H1 (cell line): ENCODE data around the gene KRT27. TPM values are rescaled to one million over a fixed set of nuclear protein-coding genes. Genes with fewer than 3 reads are reported as not detected.

ENCODE experiments used
- CTCF ChIA-PET: fragments of 300-600 bp; sonication (Branson Sonifier 250); formaldehyde crosslinking; loops from one replicate; lab custom pipeline; 2021; ENCODE audit not compliant: partially characterized antibody; lab: Charles Lee
- POLR2A ChIA-PET: fragments of 300-600 bp; sonication (Branson Sonifier 250); formaldehyde crosslinking; loops from one replicate; lab custom pipeline; 2021; ENCODE audit warnings: inconsistent platforms; ENCODE audit not compliant: partially characterized antibody; lab: Charles Lee
- DNase-seq, 2 experiments: peaks; one replicate each; pipeline versions ENCODE4 v3.0.0 to v3.0.0-alpha.2; 2010 to 2022; ENCODE audit warnings: low spot score in 2 of 2, low read depth in 1 of 2, mixed read lengths in 1 of 2
- FAIRE-seq: peaks from 2 replicates; lab custom pipeline; 2011; peaks lifted over from hg19 to GRCh38; lab: Jason Lieb, UNC
- H2AFZ ChIP-seq: 2 replicates; pipeline ENCODE4 v1.8.1; 2012; ENCODE audit warnings: low read length, inconsistent platforms
- H2AK5ac ChIP-seq: 2 replicates; pipeline ENCODE4 v1.6.1; 2013; ENCODE audit warnings: low read depth, low read length
- H2BK120ac ChIP-seq: replicated peaks from 2 replicates; pipeline ENCODE3; 2013; ENCODE audit warnings: low read depth, low read length, inconsistent platforms
- H2BK12ac ChIP-seq: 2 replicates; pipeline ENCODE4 v1.6.1; 2013; ENCODE audit warnings: low read depth, low read length
- H2BK15ac ChIP-seq: 2 replicates; pipeline ENCODE4 v1.6.1; 2013; ENCODE audit warnings: low read length
- H2BK20ac ChIP-seq: 2 replicates; pipeline ENCODE4 v1.6.1; 2013; ENCODE audit warnings: low read length
- H2BK5ac ChIP-seq: 2 replicates; pipeline ENCODE4 v1.6.1; 2013; ENCODE audit warnings: low read depth, low read length
- H3K14ac ChIP-seq: 2 replicates; pipeline ENCODE4 v1.6.1; 2013; ENCODE audit warnings: inconsistent platforms; ENCODE audit not compliant: insufficient read length
- H3K18ac ChIP-seq: 2 replicates; pipeline ENCODE4 v1.6.1; 2013; ENCODE audit warnings: low read length; ENCODE audit errors: extremely low read depth
- H3K23ac ChIP-seq: 2 replicates; pipeline ENCODE4 v1.6.1; 2013; ENCODE audit warnings: inconsistent platforms; ENCODE audit not compliant: insufficient read length
- H3K23me2 ChIP-seq: 2 replicates; pipeline ENCODE4 v1.6.1; 2013; ENCODE audit warnings: low read depth, low read length
- H3K27ac ChIP-seq: 2 replicates; pipeline ENCODE4 v1.6.1; 2011; ENCODE audit warnings: low read depth, low read length, inconsistent platforms
- H3K27me3 ChIP-seq, 4 experiments: replicated peaks in 1 of 4; 1 replicate in 1 of 4; 2 replicates in 3 of 4; pipeline versions ENCODE4 v1.6.1 to v1.8.1; 2011 to 2013; ENCODE audit warnings: low read length in 3 of 4, mild to moderate bottlenecking in 3 of 4, inconsistent platforms in 2 of 4, mixed read lengths in 2 of 4, moderate library complexity in 1 of 4; ENCODE audit not compliant: control insufficient read depth in 3 of 4, insufficient read depth in 3 of 4; ENCODE audit errors: extremely low read depth in 1 of 4
- H3K36me3 ChIP-seq, 4 experiments: 2 replicates each; pipeline versions ENCODE4 v1.6.1 to v1.8.1; 2011 to 2013; ENCODE audit warnings: mild to moderate bottlenecking in 4 of 4, low read length in 3 of 4, moderate library complexity in 2 of 4, control low read depth in 1 of 4, inconsistent platforms in 1 of 4; ENCODE audit not compliant: insufficient read depth in 4 of 4, control insufficient read depth in 2 of 4
- H3K4ac ChIP-seq: replicated peaks from 2 replicates; pipeline ENCODE3; 2013; ENCODE audit warnings: low read length, low read depth, mixed read lengths, inconsistent platforms; ENCODE audit not compliant: insufficient read length
- H3K4me1 ChIP-seq, 4 experiments: replicated peaks in 1 of 4; 1 replicate in 1 of 4; 2 replicates in 3 of 4; pipeline versions ENCODE4 v1.6.1 to v1.8.1; 2011 to 2013; ENCODE audit warnings: low read length in 3 of 4, inconsistent platforms in 2 of 4, mixed read lengths in 1 of 4; ENCODE audit not compliant: insufficient read depth in 4 of 4, control insufficient read depth in 3 of 4
- H3K4me2 ChIP-seq, 2 experiments: 2 replicates each; pipeline versions ENCODE4 v1.6.1 to v1.8.1; 2011 to 2013; ENCODE audit warnings: low read depth in 2 of 2, low read length in 2 of 2, control low read depth in 1 of 2, inconsistent platforms in 1 of 2, mild to moderate bottlenecking in 1 of 2; ENCODE audit not compliant: insufficient read depth in 1 of 2
- H3K4me3 ChIP-seq, 4 experiments: fragments of 200-600, 300-600 bp in 1 of 4; sonication (generic), shearing (Covaris generic), sonication (Bioruptor Twin) in 1 of 4; 2 replicates each; pipeline versions ENCODE4 v1.5.1 to v1.8.1; 2011 to 2016; ENCODE audit warnings: low read length in 4 of 4, low read depth in 3 of 4, control low read depth in 2 of 4, inconsistent platforms in 2 of 4, mild to moderate bottlenecking in 2 of 4, mixed read lengths in 1 of 4, moderate library complexity in 1 of 4; ENCODE audit not compliant: insufficient read depth in 2 of 4; ENCODE audit errors: extremely low read depth in 1 of 4
- H3K56ac ChIP-seq: replicated peaks from 2 replicates; pipeline ENCODE3; 2013; ENCODE audit warnings: low read depth, mild to moderate bottlenecking, mixed read lengths, low read length, inconsistent platforms; ENCODE audit not compliant: insufficient read length
- H3K79me1 ChIP-seq: 2 replicates; pipeline ENCODE4 v1.6.1; 2013; ENCODE audit warnings: low read depth, low read length, control low read depth
- H3K79me2 ChIP-seq, 2 experiments: 2 replicates each; pipeline versions ENCODE4 v1.6.1 to v1.8.1; 2012 to 2013; ENCODE audit warnings: low read length in 2 of 2, mild to moderate bottlenecking in 2 of 2, inconsistent platforms in 1 of 2; ENCODE audit not compliant: insufficient read depth in 2 of 2, control insufficient read depth in 1 of 2
- H3K9ac ChIP-seq, 4 experiments: replicated peaks in 1 of 4; 1 replicate in 1 of 4; 2 replicates in 3 of 4; pipeline versions ENCODE4 v1.6.1 to v1.8.1; 2011 to 2013; ENCODE audit warnings: low read depth in 3 of 4, low read length in 3 of 4, control low read depth in 2 of 4, mild to moderate bottlenecking in 2 of 4, moderate library complexity in 2 of 4, inconsistent platforms in 1 of 4; ENCODE audit errors: extremely low read depth in 1 of 4
- H3K9me3 ChIP-seq, 2 experiments: 2 replicates each; pipeline versions ENCODE4 v1.6.1 to v1.8.1; 2012 to 2013; ENCODE audit warnings: mild to moderate bottlenecking in 2 of 2, moderate library complexity in 2 of 2, control low read depth in 1 of 2, inconsistent platforms in 1 of 2, low read depth in 1 of 2, low read length in 1 of 2, mixed read lengths in 1 of 2; ENCODE audit not compliant: insufficient read depth in 2 of 2
- H4K20me1 ChIP-seq, 2 experiments: replicated peaks in 1 of 2; 2 replicates each; pipeline versions ENCODE3 to v1.8.1; 2011 to 2013; ENCODE audit warnings: inconsistent platforms in 2 of 2, low read length in 2 of 2, mild to moderate bottlenecking in 1 of 2; ENCODE audit not compliant: insufficient read depth in 2 of 2, control insufficient read depth in 1 of 2
- H4K5ac ChIP-seq: 2 replicates; pipeline ENCODE4 v1.6.1; 2013; ENCODE audit warnings: low read length, low read depth, mixed read lengths, inconsistent platforms; ENCODE audit not compliant: insufficient read length
- H4K8ac ChIP-seq: 2 replicates; pipeline ENCODE4 v1.8.0; 2013; ENCODE audit warnings: mild to moderate bottlenecking, moderate library complexity, low read length, inconsistent platforms; ENCODE audit not compliant: insufficient read depth; ENCODE audit errors: extremely low read depth
- H4K91ac ChIP-seq: replicated peaks from 2 replicates; pipeline ENCODE3; 2013; ENCODE audit warnings: low read length, mixed read lengths, inconsistent platforms; ENCODE audit not compliant: insufficient read length
- CBX5 ChIP-seq: fragments of 300-800, 300-1000 bp; sonication (generic); IDR thresholded peaks from 2 replicates; pipeline ENCODE4 v1.7.1; 2016; ENCODE audit warnings: antibody characterized with exemption, low read length, low read depth
- CEBPB ChIP-seq: IDR thresholded peaks from 2 replicates; pipeline ENCODE4 v1.6.1; 2012; ENCODE audit warnings: low read depth, low read length
- CTBP2 ChIP-seq: IDR thresholded peaks from 2 replicates; pipeline ENCODE4 v1.7.0; 2011; ENCODE audit warnings: borderline replicate concordance, mild to moderate bottlenecking, moderate library complexity, mixed read lengths, low read length; ENCODE audit not compliant: insufficient read depth, insufficient read length
- EP300 ChIP-seq, 2 experiments: IDR thresholded peaks; 1 replicate in 1 of 2; 2 replicates in 1 of 2; pipeline ENCODE4 v1.6.1; 2011 to 2012; ENCODE audit warnings: low read depth in 2 of 2, low read length in 2 of 2, mild to moderate bottlenecking in 2 of 2, borderline replicate concordance in 1 of 2, inconsistent platforms in 1 of 2, moderate library complexity in 1 of 2
- EZH2 ChIP-seq: fragments of 200-600 bp; sonication (generic); IDR thresholded peaks from 2 replicates; pipeline ENCODE4 v1.7.1; 2012; ENCODE audit warnings: low read depth, mild to moderate bottlenecking, moderate library complexity, low read length, inconsistent platforms; ENCODE audit not compliant: severe bottlenecking
- GABPA ChIP-seq: IDR thresholded peaks from 2 replicates; pipeline ENCODE4 v1.6.1; 2011; ENCODE audit warnings: mild to moderate bottlenecking, low read length, moderate library complexity, borderline replicate concordance; ENCODE audit not compliant: insufficient read depth
- HDAC6 ChIP-seq: IDR thresholded peaks from one replicate; pipeline ENCODE4 v1.7.1; 2012; ENCODE audit warnings: low read depth, mild to moderate bottlenecking, inconsistent platforms, low read length, moderate library complexity
- MAX ChIP-seq: IDR thresholded peaks from 2 replicates; pipeline ENCODE4 v1.6.1; 2012; ENCODE audit warnings: inconsistent platforms
- RAD21 ChIP-seq, 2 experiments: IDR thresholded peaks in 1 of 2; conservative IDR thresholded peaks in 1 of 2; 2 replicates each; pipeline ENCODE4 v1.6.1; 2011; ENCODE audit warnings: low read depth in 2 of 2, low read length in 2 of 2, improper control_type of control experiment in 1 of 2, inconsistent platforms in 1 of 2, mild to moderate bottlenecking in 1 of 2, moderate library complexity in 1 of 2
- RNF2 ChIP-seq: fragments of 200-900, 300-1000 bp; sonication (generic); IDR thresholded peaks from 2 replicates; pipeline ENCODE4 v1.7.1; 2016; ENCODE audit warnings: borderline replicate concordance, low read depth, mild to moderate bottlenecking, antibody characterized with exemption, low read length; ENCODE audit not compliant: poor library complexity, severe bottlenecking; ENCODE audit errors: missing control alignments
- SIN3A ChIP-seq, 2 experiments: IDR thresholded peaks in 1 of 2; conservative IDR thresholded peaks in 1 of 2; 2 replicates each; pipeline ENCODE4 v1.6.1; 2011 to 2012; ENCODE audit warnings: low read length in 2 of 2, improper control_type of control experiment in 1 of 2, low read depth in 1 of 2, mild to moderate bottlenecking in 1 of 2
- TAF1 ChIP-seq: IDR thresholded peaks from 2 replicates; pipeline ENCODE4 v1.6.1; 2011; ENCODE audit warnings: mild to moderate bottlenecking, low read depth, low read length
- WGBS, 2 experiments: shearing (Covaris generic) in 1 of 2; methylation state at CpG; one replicate each; pipeline versions ENCODE4 v1.1.6 to v1.1.7; 2013 to 2015; ENCODE audit warnings: low lambda C conversion rate in 2 of 2, mixed read lengths in 2 of 2, inconsistent platforms in 1 of 2, low coverage in 1 of 2, missing lambda C conversion rate in 1 of 2; ENCODE audit not compliant: insufficient replicate concordance in 2 of 2, insufficient coverage in 1 of 2, insufficient read length in 1 of 2; ENCODE audit errors: extremely low coverage in 1 of 2, missing lambda C conversion rate in 1 of 2; 5-methylcytosine and 5-hydroxymethylcytosine counted together
- polyA plus RNA-seq, 7 experiments: library from polyadenylated mRNA; depleted of rRNA in 3 of 7; stranded (reverse) in 5 of 7; unstranded in 2 of 7; fragments of >200 nt in 5 of 7; fragments of 200-250 nt in 2 of 7; gene quantifications; 1 replicate in 5 of 7; 2 replicates in 1 of 7; 4 replicates in 1 of 7; pipeline versions ENCODE4 v1.2.1 to v1.2.3, GENCODE V29; 2011 to 2013; ENCODE audit warnings: missing spikeins in 2 of 7, mixed read lengths in 2 of 7
- total RNA-seq: library from RNA; stranded (reverse); fragmentation: NEBNext Ultra II Directional; extraction: Animal tissue kit (Norgen Biotek cat#: 25700); gene quantifications from 2 replicates; pipeline ENCODE4 v1.2.1, GENCODE V29; 2021

KRT27 gene
- total and polyA plus RNA-seq, 2 of the 8 experiments (the other 6 are each of a cell fraction or from before 2014, with no cell fraction given) = not detected

- no peak overlapping the region for H2BK120ac ChIP-seq
- H4K91ac ChIP-seq = no peak overlapping the region
- H3K27me3 ChIP-seq = no peaks in the 10 kb centered on the region
- H3K4me3 ChIP-seq = no peak overlapping the region
- no peak overlapping the region for H3K4me2 ChIP-seq
- DNase-seq (no peak), FAIRE-seq (no peak)
- no peak overlapping the region for H3K4ac ChIP-seq
- ChIA-PET POLR2A (no interaction called here), CTCF (interaction anchor here (0.8 to 1.2 kb wide), 2 partner anchors 28 to 30 kb away, joined by 3 read pairs; partner anchors contain the start of gene KRT24)
- 83% methylated on average over 1 of the region's 1 CpG; no CpG with 5 or more reads in 1 of the 2 experiments for WGBS, 2 experiments
- no peaks in the 10 kb centered on the region for H3K36me3 ChIP-seq
- H3K18ac ChIP-seq = no peak overlapping the region
- H2AFZ ChIP-seq = no peak overlapping the region
- H3K4me1 ChIP-seq = no peaks in the 10 kb centered on the region
- H3K56ac ChIP-seq = no peak overlapping the region
- no peak overlapping the region for H3K9ac ChIP-seq
- H2BK5ac ChIP-seq = no peak overlapping the region
- H2BK12ac ChIP-seq = no peak overlapping the region
- H4K5ac ChIP-seq = no peak overlapping the region
- H3K14ac ChIP-seq = no peak overlapping the region
- no peak overlapping the region for H2BK20ac ChIP-seq
- H3K23ac ChIP-seq = no peak overlapping the region
- H3K79me1 ChIP-seq = no peaks in the 10 kb centered on the region
- no peak overlapping the region for H2AK5ac ChIP-seq
- no peaks in the 10 kb centered on the region for H3K79me2 ChIP-seq
- H4K20me1 ChIP-seq = no peaks in the 10 kb centered on the region
- H3K27ac ChIP-seq = no peak overlapping the region
- H4K8ac ChIP-seq = no peak overlapping the region
- no peak overlapping the region for H2BK15ac ChIP-seq
- no peaks in the 10 kb centered on the region for H3K23me2 ChIP-seq
- H3K9me3 ChIP-seq = peaks cover 5 to 6% of the 10 kb centered on the region in 2 experiments; a peak in 2 of 4 replicates
- no peak for TF ChIP-seq CTBP2
- TF ChIP-seq SIN3A (conservative IDR thresholded peaks at IDR 0.05 in 1 of 2, IDR thresholded peaks at IDR 0.05 in 1 of 2; ENCODE audit: low read depth in 1 of 2, low read length in 2 of 2) = no peak
- TF ChIP-seq CBX5 = no peak
- TF ChIP-seq EP300 (IDR thresholded peaks at IDR 0.05; ENCODE audit: borderline replicate concordance in 1 of 2, low read depth in 2 of 2, low read length in 2 of 2) = no peak
- TF ChIP-seq EZH2 = no peak
- no peak for TF ChIP-seq CEBPB
- no peak for TF ChIP-seq TAF1
- no peak for TF ChIP-seq RNF2
- TF ChIP-seq HDAC6 = no peak
- no peak for TF ChIP-seq GABPA
- no peak for TF ChIP-seq MAX
- no peak for TF ChIP-seq RAD21 (IDR thresholded peaks at IDR 0.05 in 1 of 2, conservative IDR thresholded peaks at IDR 0.05 in 1 of 2; ENCODE audit: low read depth in 2 of 2, low read length in 2 of 2)
Measured at GRCh38 chr17:40730970-40731369, 51.4 kb downstream of the KRT27 start.
